RWPE2 (cell line): ENCODE data around the gene PROS1.

ENCODE experiments used
- ATAC-seq: fragments of 200-7000 bp; cut with Tn5 transposase; 3 replicates; pipeline ENCODE4 v1.9.1; 2021; ENCODE audit warnings: low read depth
- DNase-seq: peaks from one replicate; pipeline ENCODE4 v3.0.0-alpha.2; 2020; ENCODE audit warnings: low spot score
- H3K27ac ChIP-seq: fragments of 450-650 bp; 2 replicates; pipeline ENCODE4 v1.5.1; 2017; ENCODE audit warnings: mild to moderate bottlenecking; ENCODE audit not compliant: poor library complexity, severe bottlenecking
- H3K27me3 ChIP-seq: fragments of 250-450 bp; sonication (Bioruptor Pico); 2 replicates; pipeline ENCODE4 v1.5.1; 2021; ENCODE audit warnings: mild to moderate bottlenecking, moderate library complexity; ENCODE audit not compliant: insufficient read depth, poor library complexity, severe bottlenecking
- H3K36me3 ChIP-seq: fragments of 250-450 bp; sonication (Bioruptor Pico); 2 replicates; pipeline ENCODE4 v1.5.1; 2020; ENCODE audit warnings: low read depth, mild to moderate bottlenecking, moderate library complexity
- H3K4me1 ChIP-seq: fragments of 250-450 bp; sonication (Bioruptor Pico); 2 replicates; pipeline ENCODE4 v1.5.1; 2021; ENCODE audit warnings: mild to moderate bottlenecking, moderate library complexity; ENCODE audit not compliant: insufficient read depth, poor library complexity, severe bottlenecking
- H3K4me3 ChIP-seq: fragments of 250-450 bp; sonication (Bioruptor Pico); 2 replicates; pipeline ENCODE4 v1.5.1; 2021; ENCODE audit warnings: mild to moderate bottlenecking, moderate library complexity; ENCODE audit not compliant: severe bottlenecking
- H3K9me3 ChIP-seq: fragments of 250-450 bp; sonication (Bioruptor Pico); 2 replicates; pipeline ENCODE4 v1.5.1; 2021; ENCODE audit warnings: mild to moderate bottlenecking, moderate library complexity; ENCODE audit not compliant: severe bottlenecking
- CTCF ChIP-seq: fragments of 450-650 bp; IDR thresholded peaks from one replicate; pipeline ENCODE4 v1.5.1; 2017; ENCODE audit warnings: mild to moderate bottlenecking, moderate library complexity; ENCODE audit not compliant: poor library complexity, severe bottlenecking

Gene PROS1

DNA sequence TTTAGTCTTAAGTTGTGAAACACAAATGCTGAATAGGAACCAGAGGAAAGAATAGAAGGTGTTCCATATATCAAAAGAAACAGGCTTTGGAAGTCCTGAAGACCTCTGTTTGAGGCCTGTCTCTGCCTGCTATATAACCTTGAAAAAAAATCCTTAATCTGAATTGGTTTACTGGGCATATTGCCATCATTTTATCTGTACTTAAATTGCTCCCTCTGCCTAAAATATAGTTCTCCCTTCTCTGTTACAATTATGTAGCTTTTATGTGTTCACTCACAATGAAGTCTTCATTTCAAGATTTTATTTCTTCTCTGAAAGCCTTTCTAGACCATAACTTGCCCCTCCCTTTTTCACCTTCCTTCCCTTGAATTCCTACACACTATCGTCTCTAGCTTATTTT lies 27.5 kb upstream of the PROS1 start:
- TF ChIP-seq CTCF, result no peak
- no peak overlapping the region for H3K27ac ChIP-seq
- no peak for DNase-seq

DNA sequence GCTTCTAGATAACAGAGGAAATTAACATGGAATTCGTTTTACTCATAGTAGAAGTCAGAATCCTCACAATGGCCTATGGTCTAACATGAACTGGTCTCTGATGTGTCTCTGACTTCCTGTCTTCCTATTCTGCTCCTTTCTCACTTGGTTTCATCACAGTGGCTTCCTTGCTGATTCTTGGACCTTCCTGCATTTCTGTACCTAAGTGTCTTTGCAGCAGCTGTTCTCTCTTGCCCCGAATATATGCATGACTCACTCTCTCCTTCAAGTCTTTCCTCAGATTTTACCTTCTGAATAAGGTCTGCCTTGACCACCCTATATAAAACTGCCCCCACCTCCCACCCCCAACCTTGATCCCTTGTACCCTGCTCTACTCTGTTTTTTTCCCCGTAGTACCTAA lies 20.4 kb upstream of the PROS1 start:
- Histone ChIP-seq H3K36me3 (peaks cover 4% of the 10 kb centered on the region; the same call in 1 of the 2 replicates), H3K27me3 (no peaks in the 10 kb centered on the region), H3K9me3 (no peaks in the 10 kb centered on the region), H3K4me1 (peaks cover 4% of the 10 kb centered on the region), H3K4me3 (no peak overlapping the region), H3K27ac (no peak overlapping the region)
- TF ChIP-seq CTCF, result no peak
- DNase-seq (no peak), ATAC-seq (no peak)

More for the DNA sequence above, 27.5 kb upstream of the PROS1 start:
- no peak overlapping the region for H3K4me3 ChIP-seq
- no peaks in the 10 kb centered on the region for H3K9me3 ChIP-seq
- peaks cover 17% of the 10 kb centered on the region; the same call in 1 of the 2 replicates for H3K36me3 ChIP-seq
- no peaks in the 10 kb centered on the region for H3K4me1 ChIP-seq
- no peaks in the 10 kb centered on the region for H3K27me3 ChIP-seq
- ATAC-seq, result no peak

- Histone ChIP-seq H3K9me3 (no peaks in the 10 kb centered on the region), H3K36me3 (peaks cover 4% of the 10 kb centered on the region; the same call in 1 of the 2 replicates), H3K27ac (no peak overlapping the region), H3K4me3 (no peak overlapping the region), H3K4me1 (peaks cover 10% of the 10 kb centered on the region), H3K27me3 (no peaks in the 10 kb centered on the region)
- no peak for TF ChIP-seq CTCF
- ATAC-seq, result no peak
- DNase-seq, result no peak
Measured at GRCh38 chr3:93992207-93992606, 18.5 kb upstream of the PROS1 start.

DNA sequence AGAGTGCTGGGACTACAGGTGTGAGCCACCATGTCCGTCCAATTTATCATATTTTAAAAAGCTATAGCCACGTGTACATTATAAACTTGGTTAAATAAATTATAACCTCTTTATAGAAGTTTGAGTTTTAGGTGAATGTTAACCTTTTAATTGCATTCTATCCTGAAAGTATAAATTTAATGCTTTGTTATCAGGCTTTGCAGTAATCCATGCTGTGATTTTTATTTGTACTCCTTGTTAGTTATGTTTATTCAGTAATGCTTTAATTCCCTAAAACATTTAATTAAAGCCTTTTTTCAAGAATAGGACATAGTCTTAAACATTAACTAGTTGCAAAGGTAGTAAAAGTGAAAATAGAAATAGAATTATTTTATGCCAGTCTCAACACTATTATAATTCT lies 17.9 kb upstream of the PROS1 start:
- Histone ChIP-seq H3K9me3 (no peaks in the 10 kb centered on the region), H3K27me3 (no peaks in the 10 kb centered on the region), H3K4me3 (no peak overlapping the region), H3K27ac (no peak overlapping the region), H3K36me3 (0 out of 2 replicates have a peak, but pooled peaks cover 4% of the 10 kb centered on the region), H3K4me1 (peaks cover 10% of the 10 kb centered on the region)
- ATAC-seq (no peak), DNase-seq (no peak)
- no peak for TF ChIP-seq CTCF

DNA sequence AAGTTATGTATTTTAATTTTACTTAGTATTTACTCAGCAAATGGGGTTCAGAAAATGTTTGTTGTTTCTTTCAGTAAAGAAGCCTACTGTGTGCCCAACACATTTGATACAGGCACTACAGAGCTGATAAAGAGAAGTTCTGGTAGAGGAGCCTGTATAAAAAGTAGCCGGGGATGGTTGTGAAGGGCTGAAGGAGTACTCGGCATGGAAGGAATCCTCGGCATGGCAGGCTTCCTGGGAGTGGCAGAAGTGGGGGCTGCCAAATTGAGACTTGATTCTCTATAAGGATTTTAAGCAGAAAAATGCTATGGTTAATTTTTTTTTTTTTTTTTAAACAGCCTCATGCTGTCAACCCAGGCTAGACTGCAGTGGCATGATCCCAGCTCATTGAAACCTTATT lies 15.5 kb upstream of the PROS1 start:
- H3K36me3 ChIP-seq, result no peaks in the 10 kb centered on the region
- DNase-seq, result no peak
- H3K27ac ChIP-seq, result no peak overlapping the region
- peaks cover 10% of the 10 kb centered on the region for H3K4me1 ChIP-seq
- no peak for TF ChIP-seq CTCF
- no peaks in the 10 kb centered on the region for H3K9me3 ChIP-seq
- H3K27me3 ChIP-seq, result no peaks in the 10 kb centered on the region
- ATAC-seq, result no peak
- H3K4me3 ChIP-seq, result no peak overlapping the region
